T follicular helper cell (primary cell): ENCODE results near the gene DPP6.

Experiments
- DNase-seq: peaks from one replicate; pipeline ENCODE4 v3.0.0-alpha.2; 2020; ENCODE audit warnings: low read depth

Gene DPP6

GRCh38 chr7:154937837-154938236 is 885.6 kb downstream of the DPP6 start:
- no peak for DNase-seq

DNA sequence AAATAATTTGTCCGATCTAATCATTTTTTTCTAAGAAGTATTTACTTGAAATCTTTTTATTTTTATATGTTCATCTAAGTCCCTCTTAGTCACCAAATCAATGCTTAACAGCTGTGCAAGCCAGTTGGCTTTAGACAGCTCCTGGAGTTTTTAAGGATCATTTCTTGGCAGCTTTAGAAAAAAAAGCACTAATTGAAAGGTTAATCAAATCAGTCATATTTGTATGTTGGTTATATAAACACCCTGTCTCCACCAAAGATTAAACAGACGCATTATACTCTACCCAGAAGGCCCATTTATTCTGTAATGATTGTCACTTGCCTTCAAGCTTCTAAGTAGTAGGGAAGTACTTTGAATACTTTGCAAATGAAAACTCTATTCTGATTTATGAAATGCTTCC is 890.5 kb downstream of the DPP6 start:
- DNase-seq: no peak
